ENCODE results near the gene PIP5K1B. TPM values are rescaled to one million over a fixed set of nuclear protein-coding genes. Genes with fewer than 3 reads are reported as not detected.

The PIP5K1B gene
- total and polyA plus RNA-seq, 10 of the 15 experiments (the other 5 are each of a cell fraction or from before 2014, with no cell fraction given), result 6.8 to 16.3 (median 10.6) TPM

DNA sequence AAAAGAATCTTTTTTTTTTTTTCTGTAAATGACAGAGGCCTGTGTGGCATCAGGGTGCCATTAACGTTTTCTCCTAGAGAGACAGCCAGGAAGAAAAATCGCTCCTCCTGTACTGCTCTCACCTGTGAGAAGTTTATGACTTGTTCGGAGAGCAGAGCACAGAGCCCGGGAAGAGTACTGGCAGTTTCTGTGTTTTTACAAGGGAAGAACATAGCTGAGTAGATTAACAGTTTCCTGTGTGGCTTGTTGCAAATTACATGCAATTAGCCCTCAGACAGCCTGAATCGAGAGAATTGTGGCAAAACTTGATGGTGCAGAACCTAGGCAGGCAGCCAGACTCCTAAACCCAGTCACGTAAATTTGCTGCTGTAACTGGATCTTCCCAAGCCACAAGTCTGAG is 276.7 kb downstream of the PIP5K1B start (continued):
- TF ChIP-seq, protein P1, sequence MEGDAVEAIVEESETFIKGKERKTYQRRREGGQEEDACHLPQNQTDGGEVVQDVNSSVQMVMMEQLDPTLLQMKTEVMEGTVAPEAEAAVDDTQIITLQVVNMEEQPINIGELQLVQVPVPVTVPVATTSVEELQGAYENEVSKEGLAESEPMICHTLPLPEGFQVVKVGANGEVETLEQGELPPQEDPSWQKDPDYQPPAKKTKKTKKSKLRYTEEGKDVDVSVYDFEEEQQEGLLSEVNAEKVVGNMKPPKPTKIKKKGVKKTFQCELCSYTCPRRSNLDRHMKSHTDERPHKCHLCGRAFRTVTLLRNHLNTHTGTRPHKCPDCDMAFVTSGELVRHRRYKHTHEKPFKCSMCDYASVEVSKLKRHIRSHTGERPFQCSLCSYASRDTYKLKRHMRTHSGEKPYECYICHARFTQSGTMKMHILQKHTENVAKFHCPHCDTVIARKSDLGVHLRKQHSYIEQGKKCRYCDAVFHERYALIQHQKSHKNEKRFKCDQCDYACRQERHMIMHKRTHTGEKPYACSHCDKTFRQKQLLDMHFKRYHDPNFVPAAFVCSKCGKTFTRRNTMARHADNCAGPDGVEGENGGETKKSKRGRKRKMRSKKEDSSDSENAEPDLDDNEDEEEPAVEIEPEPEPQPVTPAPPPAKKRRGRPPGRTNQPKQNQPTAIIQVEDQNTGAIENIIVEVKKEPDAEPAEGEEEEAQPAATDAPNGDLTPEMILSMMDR (IDR thresholded peaks at IDR 0.05 in 2 of 3, conservative IDR thresholded peaks at IDR 0.05 in 1 of 3; ENCODE audit: control insufficient read depth in 2 of 3, extremely low read depth in 1 of 3, insufficient read depth in 1 of 3, low read depth in 3 of 3, low read length in 3 of 3), result no peak
- no peak for TF ChIP-seq ZNF24 (IDR thresholded peaks at IDR 0.05)
- no peak for TF ChIP-seq CBX5 (IDR thresholded peaks at IDR 0.05; ENCODE audit: low read depth)
- no peak for TF ChIP-seq RAD21 (IDR thresholded peaks at IDR 0.05; ENCODE audit: insufficient read depth, low read depth, low read length)
- TF ChIP-seq, protein P2, sequence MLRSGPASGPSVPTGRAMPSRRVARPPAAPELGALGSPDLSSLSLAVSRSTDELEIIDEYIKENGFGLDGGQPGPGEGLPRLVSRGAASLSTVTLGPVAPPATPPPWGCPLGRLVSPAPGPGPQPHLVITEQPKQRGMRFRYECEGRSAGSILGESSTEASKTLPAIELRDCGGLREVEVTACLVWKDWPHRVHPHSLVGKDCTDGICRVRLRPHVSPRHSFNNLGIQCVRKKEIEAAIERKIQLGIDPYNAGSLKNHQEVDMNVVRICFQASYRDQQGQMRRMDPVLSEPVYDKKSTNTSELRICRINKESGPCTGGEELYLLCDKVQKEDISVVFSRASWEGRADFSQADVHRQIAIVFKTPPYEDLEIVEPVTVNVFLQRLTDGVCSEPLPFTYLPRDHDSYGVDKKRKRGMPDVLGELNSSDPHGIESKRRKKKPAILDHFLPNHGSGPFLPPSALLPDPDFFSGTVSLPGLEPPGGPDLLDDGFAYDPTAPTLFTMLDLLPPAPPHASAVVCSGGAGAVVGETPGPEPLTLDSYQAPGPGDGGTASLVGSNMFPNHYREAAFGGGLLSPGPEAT (IDR thresholded peaks at IDR 0.05; ENCODE audit: low read depth), result peak; percentile 80
- peak; percentile 16 for TF ChIP-seq SP1 (IDR thresholded peaks at IDR 0.05; ENCODE audit: low read depth, low read length)
- no peak for TF ChIP-seq SMC3 (IDR thresholded peaks at IDR 0.05; ENCODE audit: borderline replicate concordance, low read length)
- TF ChIP-seq EGR1 (IDR thresholded peaks at IDR 0.05; ENCODE audit: borderline replicate concordance in 1 of 2, low read depth in 2 of 2, low read length in 2 of 2), result no peak
- no peak for TF ChIP-seq ZNF274 (IDR thresholded peaks at IDR 0.05; ENCODE audit: insufficient read depth, insufficient read length)
- 0 out of 2 replicates have a peak, but pooled peaks have one; percentile 17 for TF ChIP-seq MTA3 (IDR thresholded peaks at IDR 0.05; ENCODE audit: borderline replicate concordance, low read length)
- TF ChIP-seq MEF2B (IDR thresholded peaks at IDR 0.05; ENCODE audit: partially characterized antibody, poor library complexity, severe bottlenecking), result peak; percentile 55
- TF ChIP-seq, protein P3, sequence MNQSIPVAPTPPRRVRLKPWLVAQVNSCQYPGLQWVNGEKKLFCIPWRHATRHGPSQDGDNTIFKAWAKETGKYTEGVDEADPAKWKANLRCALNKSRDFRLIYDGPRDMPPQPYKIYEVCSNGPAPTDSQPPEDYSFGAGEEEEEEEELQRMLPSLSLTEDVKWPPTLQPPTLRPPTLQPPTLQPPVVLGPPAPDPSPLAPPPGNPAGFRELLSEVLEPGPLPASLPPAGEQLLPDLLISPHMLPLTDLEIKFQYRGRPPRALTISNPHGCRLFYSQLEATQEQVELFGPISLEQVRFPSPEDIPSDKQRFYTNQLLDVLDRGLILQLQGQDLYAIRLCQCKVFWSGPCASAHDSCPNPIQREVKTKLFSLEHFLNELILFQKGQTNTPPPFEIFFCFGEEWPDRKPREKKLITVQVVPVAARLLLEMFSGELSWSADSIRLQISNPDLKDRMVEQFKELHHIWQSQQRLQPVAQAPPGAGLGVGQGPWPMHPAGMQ (IDR thresholded peaks at IDR 0.05; ENCODE audit: borderline replicate concordance), result no peak
- 0 out of 2 replicates have a peak, but pooled peaks have one; percentile 57 for TF ChIP-seq DPF2 (IDR thresholded peaks at IDR 0.05)
- no peak for TF ChIP-seq HDAC2 (IDR thresholded peaks at IDR 0.05)
- TF ChIP-seq PAX8 (IDR thresholded peaks at IDR 0.05), result no peak
- no peak for TF ChIP-seq NRF1 (conservative IDR thresholded peaks at IDR 0.05; ENCODE audit: low read depth, low read length)
- TF ChIP-seq EZH2 (IDR thresholded peaks at IDR 0.05; ENCODE audit: borderline replicate concordance, control insufficient read depth, low read depth, low read length), result no peak
- TF ChIP-seq CREB1 (IDR thresholded peaks at IDR 0.05; ENCODE audit: low read depth), result no peak
- TF ChIP-seq MTA2 (IDR thresholded peaks at IDR 0.05; ENCODE audit: low read depth), result peak; percentile 95
- no peak for TF ChIP-seq ZNF384 (IDR thresholded peaks at IDR 0.05; ENCODE audit: borderline replicate concordance, low read depth, low read length)
- no peak for TF ChIP-seq NBN (IDR thresholded peaks at IDR 0.05)
- no peak for TF ChIP-seq JUND (IDR thresholded peaks at IDR 0.05; ENCODE audit: low read depth, low read length)
- TF ChIP-seq, protein P4, sequence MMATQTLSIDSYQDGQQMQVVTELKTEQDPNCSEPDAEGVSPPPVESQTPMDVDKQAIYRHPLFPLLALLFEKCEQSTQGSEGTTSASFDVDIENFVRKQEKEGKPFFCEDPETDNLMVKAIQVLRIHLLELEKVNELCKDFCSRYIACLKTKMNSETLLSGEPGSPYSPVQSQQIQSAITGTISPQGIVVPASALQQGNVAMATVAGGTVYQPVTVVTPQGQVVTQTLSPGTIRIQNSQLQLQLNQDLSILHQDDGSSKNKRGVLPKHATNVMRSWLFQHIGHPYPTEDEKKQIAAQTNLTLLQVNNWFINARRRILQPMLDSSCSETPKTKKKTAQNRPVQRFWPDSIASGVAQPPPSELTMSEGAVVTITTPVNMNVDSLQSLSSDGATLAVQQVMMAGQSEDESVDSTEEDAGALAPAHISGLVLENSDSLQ (IDR thresholded peaks at IDR 0.05), result no peak
- TF ChIP-seq HDAC6 (IDR thresholded peaks at IDR 0.05; ENCODE audit: unreplicated experiment), result no peak
- no peak for TF ChIP-seq ETV6 (conservative IDR thresholded peaks at IDR 0.05 in 1 of 2, IDR thresholded peaks at IDR 0.05 in 1 of 2; ENCODE audit: borderline replicate concordance in 1 of 2, low read depth in 1 of 2)
- TF ChIP-seq EED (IDR thresholded peaks at IDR 0.05; ENCODE audit: low read depth), result peak; percentile 63
